IMR-90 (cell line): Measurements from ENCODE around the gene SPATA46. TPM values are rescaled to one million over a fixed set of nuclear protein-coding genes. Genes with fewer than 3 reads are reported as not detected.

ENCODE experiments used
- ATAC-seq: fragments of 200-7000 bp; cut with Tn5 transposase; 2 replicates; pipeline ENCODE4 v1.9.1; 2020; ENCODE audit warnings: low read depth, mild to moderate bottlenecking, moderate library complexity
- BruUV-seq: library from RNA; stranded (reverse); fragments of 400-500 nt; replicated peaks from 2 replicates; lab custom pipeline; 2021; lab: Mats Ljungman, UMichigan
- CTCF ChIA-PET: fragments of 300-600 bp; formaldehyde crosslinking; extraction: SDS; loops from one replicate; lab custom pipeline; 2021; ENCODE audit warnings: antibody characterized with exemption; lab: Yijun Ruan, JAX
- POLR2A ChIA-PET: fragments of 300-600 bp; sonication (Branson Sonifier 250); formaldehyde crosslinking; loops from one replicate; lab custom pipeline; 2022; ENCODE audit warnings: antibody characterized with exemption; ENCODE audit not compliant: unreplicated experiment; lab: Charles Lee
- DNase-seq: peaks from one replicate; pipeline ENCODE4 v3.0.0; 2013
- H2AFZ ChIP-seq: replicated peaks from 2 replicates; pipeline ENCODE3; 2013; ENCODE audit warnings: low read length, mild to moderate bottlenecking; ENCODE audit not compliant: poor library complexity
- H2AK5ac ChIP-seq: 2 replicates; pipeline ENCODE4 v1.6.1; 2013; ENCODE audit warnings: low read depth, low read length, inconsistent platforms
- H2AK9ac ChIP-seq: replicated peaks from 2 replicates; pipeline ENCODE3; 2013; ENCODE audit warnings: mild to moderate bottlenecking, low read depth, low read length, moderate library complexity; ENCODE audit not compliant: poor library complexity
- H2BK120ac ChIP-seq: 2 replicates; pipeline ENCODE4 v1.6.1; 2013; ENCODE audit warnings: low read depth, low read length, inconsistent platforms
- H2BK15ac ChIP-seq: 3 replicates; pipeline ENCODE4 v1.6.1; 2013; ENCODE audit warnings: low read depth, low read length, inconsistent platforms
- H2BK20ac ChIP-seq: 2 replicates; pipeline ENCODE4 v1.6.1; 2013; ENCODE audit warnings: low read depth, mild to moderate bottlenecking, inconsistent platforms, low read length, moderate library complexity
- H2BK5ac ChIP-seq: 2 replicates; pipeline ENCODE4 v1.6.1; 2013; ENCODE audit warnings: mild to moderate bottlenecking, low read depth, low read length, inconsistent platforms; ENCODE audit not compliant: poor library complexity, severe bottlenecking
- H3K14ac ChIP-seq: replicated peaks from 2 replicates; pipeline ENCODE4 v1.6.1; 2013; ENCODE audit warnings: low read depth, low read length, inconsistent platforms
- H3K18ac ChIP-seq: 2 replicates; pipeline ENCODE4 v1.6.1; 2013; ENCODE audit warnings: low read depth, low read length, control low read depth
- H3K23ac ChIP-seq: 2 replicates; pipeline ENCODE4 v1.6.1; 2013; ENCODE audit warnings: low read depth, low read length, inconsistent platforms
- H3K27ac ChIP-seq: 2 replicates; pipeline ENCODE4 v1.5.1; 2013; ENCODE audit warnings: mild to moderate bottlenecking, control low read depth, low read length; ENCODE audit not compliant: insufficient read depth
- H3K27me3 ChIP-seq: 2 replicates; pipeline ENCODE4 v1.6.1; 2013; ENCODE audit warnings: low read length; ENCODE audit not compliant: control insufficient read depth, insufficient read depth
- H3K36me3 ChIP-seq: 2 replicates; pipeline ENCODE4 v1.6.1; 2013; ENCODE audit warnings: low read length, mixed read lengths; ENCODE audit not compliant: control insufficient read depth, insufficient read depth
- H3K4ac ChIP-seq: 2 replicates; pipeline ENCODE4 v1.6.1; 2013; ENCODE audit warnings: low read depth, low read length, inconsistent platforms
- H3K4me1 ChIP-seq: 2 replicates; pipeline ENCODE4 v1.6.1; 2013; ENCODE audit warnings: low read length, mixed read lengths; ENCODE audit not compliant: control insufficient read depth, insufficient read depth
- H3K4me2 ChIP-seq: 2 replicates; pipeline ENCODE4 v1.6.1; 2013; ENCODE audit warnings: low read depth, mild to moderate bottlenecking, control low read depth, low read length, moderate library complexity
- H3K4me3 ChIP-seq: 2 replicates; pipeline ENCODE4 v1.5.1; 2013; ENCODE audit warnings: low read depth, mild to moderate bottlenecking, control low read depth, low read length, moderate library complexity; ENCODE audit not compliant: insufficient read depth
- H3K56ac ChIP-seq: 2 replicates; pipeline ENCODE4 v1.6.1; 2013; ENCODE audit warnings: low read length, inconsistent platforms; ENCODE audit not compliant: insufficient read depth; ENCODE audit errors: extremely low read depth
- H3K79me1 ChIP-seq, 2 experiments: 2 replicates each; pipeline ENCODE4 v1.6.1; 2013; ENCODE audit warnings: low read length in 2 of 2, inconsistent platforms in 1 of 2, low read depth in 1 of 2
- H3K9ac ChIP-seq: 2 replicates; pipeline ENCODE4 v1.6.1; 2013; ENCODE audit warnings: low read depth, low read length, control low read depth
- H3K9me1 ChIP-seq: 2 replicates; pipeline ENCODE4 v1.6.1; 2013; ENCODE audit warnings: low read length, inconsistent platforms; ENCODE audit not compliant: insufficient read depth
- H3K9me3 ChIP-seq: 2 replicates; pipeline ENCODE4 v1.6.1; 2013; ENCODE audit warnings: low read length; ENCODE audit not compliant: control insufficient read depth, insufficient read depth
- H4K20me1 ChIP-seq: 2 replicates; pipeline ENCODE4 v1.6.1; 2013; ENCODE audit warnings: low read length, inconsistent platforms; ENCODE audit not compliant: insufficient read depth
- H4K5ac ChIP-seq: 2 replicates; pipeline ENCODE4 v1.6.1; 2013; ENCODE audit warnings: mild to moderate bottlenecking, low read depth, low read length, control low read depth
- H4K8ac ChIP-seq, 2 experiments: 2 replicates each; pipeline ENCODE4 v1.6.1; 2013; ENCODE audit warnings: low read depth in 2 of 2, low read length in 2 of 2, control low read depth in 1 of 2, inconsistent platforms in 1 of 2
- H4K91ac ChIP-seq: 2 replicates; pipeline ENCODE4 v1.6.1; 2013; ENCODE audit warnings: low read depth, low read length, inconsistent platforms; ENCODE audit not compliant: insufficient read depth
- CHD1 ChIP-seq: IDR thresholded peaks from 2 replicates; pipeline ENCODE4 v1.6.1; 2012; ENCODE audit warnings: low read depth, low read length, improper control_type of control experiment
- MAZ ChIP-seq: IDR thresholded peaks from 2 replicates; pipeline ENCODE4 v1.6.1; 2012; ENCODE audit warnings: low read depth, mild to moderate bottlenecking, low read length, improper control_type of control experiment, moderate library complexity, borderline replicate concordance
- RAD21 ChIP-seq: IDR thresholded peaks from 2 replicates; pipeline ENCODE4 v1.6.1; 2012; ENCODE audit warnings: low read length, improper control_type of control experiment
- USF2 ChIP-seq: fragments of 150-350 bp; IDR thresholded peaks from 2 replicates; pipeline ENCODE4 v1.6.1; 2017; ENCODE audit warnings: mild to moderate bottlenecking, antibody characterized with exemption, low read length, low read depth
- WGBS, 2 experiments: methylation state at CpG; one replicate each; pipeline versions ENCODE4 v1.1.5 to v1.1.7; 2013; ENCODE audit warnings: missing lambda C conversion rate in 2 of 2; ENCODE audit not compliant: insufficient read length in 1 of 2; ENCODE audit errors: extremely low coverage in 2 of 2; 5-methylcytosine and 5-hydroxymethylcytosine counted together
- dilution Hi-C: fragments of 300-500 bp; cut with HindIII; formaldehyde crosslinking; loops from one replicate; pipeline ENCODE4 v1.14.3; 2018; ENCODE audit warnings: low sequenced_read_pairs; ENCODE audit not compliant: unreplicated experiment
- in situ Hi-C: fragments of 300-500 bp; cut with MboI; formaldehyde crosslinking; loops from 3 replicates; pipeline ENCODE4 v1.14.3; 2019; ENCODE audit warnings: low sequenced_read_pairs, inconsistent platforms, mixed read lengths
- intact Hi-C: fragments of 100-400 bp; cut with micrococcal nuclease; formaldehyde crosslinking; loops from 2 replicates; pipeline ENCODE4 v1.10.0; 2022
- polyA plus RNA-seq, 3 experiments: library from polyadenylated mRNA; depleted of rRNA; stranded (reverse); fragments of >200 nt; gene quantifications; 2 replicates each; pipeline ENCODE4 v1.2.3, GENCODE V29; 2012; ENCODE audit warnings: low replicate concordance in 1 of 3
- total RNA-seq: library from RNA; depleted of rRNA; stranded (reverse); fragments of >200 nt; gene quantifications from 2 replicates; pipeline ENCODE4 v1.2.3, GENCODE V29; 2012

SPATA46 gene
- total and polyA plus RNA-seq, 2 of the 4 experiments (the other 2 are of a cell fraction), result not detected

GRCh38 chr1:162407539-162407938 is 30.9 kb upstream of the SPATA46 start:
- Histone ChIP-seq H4K5ac (no peak overlapping the region), H2BK20ac (no peak overlapping the region), H3K4ac (no peak overlapping the region), H3K9me3 (no peaks in the 10 kb centered on the region), H3K36me3 (no peaks in the 10 kb centered on the region), H3K4me3 (no peak overlapping the region), H2AK5ac (no peak overlapping the region), H4K8ac (no peak overlapping the region), H2AK9ac (no peak overlapping the region), H3K4me1 (no peaks in the 10 kb centered on the region; the same call in 1 of the 2 replicates), H2BK5ac (no peak overlapping the region), H3K9me1 (no peaks in the 10 kb centered on the region), H4K20me1 (no peaks in the 10 kb centered on the region), H3K56ac (no peak overlapping the region), H3K27me3 (peaks cover 4% of the 10 kb centered on the region; the same call in 1 of the 2 replicates), H3K14ac (no peak overlapping the region), H3K27ac (no peak overlapping the region), H2BK15ac (no peak overlapping the region), H3K9ac (no peak overlapping the region), H4K91ac (no peak overlapping the region), H3K4me2 (no peak overlapping the region), H3K18ac (no peak overlapping the region), H2BK120ac (no peak overlapping the region), H3K23ac (no peak overlapping the region), H3K79me1 (no peaks in the 10 kb centered on the region), H2AFZ (no peak overlapping the region)
- no peak for ATAC-seq
- WGBS, 2 experiments, result no CpG with 5 or more reads among the region's 1 CpG
- in situ Hi-C loops, result no loop called here
- no peak for DNase-seq
- dilution Hi-C loops, result no loop called here
- no peak for TF ChIP-seq USF2
- TF ChIP-seq CHD1, result no peak
- TF ChIP-seq MAZ, result no peak
- no peak for TF ChIP-seq RAD21
- intact Hi-C loops, result no loop called here
- no TSS peak for BruUV-seq
- ChIA-PET POLR2A (no interaction called here), CTCF (no interaction called here)
